Measurements from ENCODE around the gene METTL23. TPM values are rescaled to one million over a fixed set of nuclear protein-coding genes. Genes with fewer than 3 reads are reported as not detected.

Gene METTL23
- polyA plus RNA-seq, 3 donors = 37.9 to 71.3 (median 56.5) TPM

DNA sequence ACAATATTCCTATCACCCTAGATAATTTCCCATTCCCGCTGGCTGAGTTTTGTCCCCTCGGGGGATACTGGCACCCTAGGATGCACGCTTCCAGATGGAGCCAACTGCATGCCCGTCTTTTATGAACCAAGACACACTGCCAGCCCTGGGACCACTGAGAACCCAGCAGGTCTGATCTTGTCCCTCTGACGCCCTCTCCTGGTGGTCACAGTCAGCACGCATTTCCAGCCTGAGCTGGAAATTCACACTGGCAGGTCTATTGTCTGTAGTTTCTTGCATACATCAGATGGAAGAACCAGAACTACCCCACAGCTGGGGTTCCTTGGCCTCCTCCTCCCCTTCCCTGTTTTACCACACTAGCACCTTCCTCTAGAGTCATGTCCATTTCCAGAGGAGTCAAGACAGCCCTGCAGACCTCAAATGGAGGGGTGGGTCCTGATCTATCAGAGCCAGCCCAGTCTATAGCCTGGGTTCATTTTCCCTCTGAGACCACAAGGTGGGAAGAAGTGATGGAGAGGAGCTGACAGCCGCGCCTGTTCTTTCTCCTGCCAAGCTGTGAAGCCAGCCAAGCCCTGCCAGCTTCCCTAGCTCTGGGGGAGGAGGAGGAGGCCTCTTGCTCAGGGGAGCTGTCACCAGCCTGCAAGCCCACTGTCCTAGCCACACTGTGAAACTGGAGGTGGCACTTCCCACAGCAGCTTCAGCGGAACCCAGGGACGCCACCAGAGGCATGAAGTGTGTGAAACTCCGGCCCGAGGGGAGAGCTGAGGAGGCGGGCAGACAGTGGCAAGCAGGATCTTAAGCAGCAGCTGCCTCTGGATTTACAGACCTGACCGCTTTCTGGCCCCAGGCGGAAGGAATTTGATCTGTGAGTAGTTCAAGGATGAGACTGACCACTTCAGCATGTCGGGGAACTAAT is 45.2 kb upstream of the METTL23 start:
- Histone ChIP-seq H4K20me1 (ENCODE audit: insufficient read depth, low read length) (no peaks in the 10 kb centered on the region), H3K27me3 (ENCODE audit: control insufficient read depth in 2 of 2, insufficient read depth in 2 of 2, low read length in 2 of 2) (no peaks in the 10 kb centered on the region), H3K4me1 (ENCODE audit: control insufficient read depth in 1 of 2, insufficient read depth in 2 of 2, low read length in 2 of 2) (no peaks in the 10 kb centered on the region), H3K4me2 (replicated peaks; ENCODE audit: extremely low read depth, low read length, poor library complexity, severe bottlenecking) (no peak overlapping the region), H3K79me2 (ENCODE audit: insufficient read depth, low read length) (no peaks in the 10 kb centered on the region), H2AFZ (ENCODE audit: insufficient read depth, low read depth, low read length, poor library complexity, severe bottlenecking) (no peak overlapping the region), H3K36me3 (replicated peaks in 1 of 2; ENCODE audit: control insufficient read depth in 1 of 2, insufficient read depth in 2 of 2, low read length in 2 of 2) (no peaks in the 10 kb centered on the region), H3K4me3 (replicated peaks in 1 of 3; ENCODE audit: low read depth in 2 of 3, low read length in 3 of 3) (no peak overlapping the region), H3K9me3 (replicated peaks in 1 of 2; ENCODE audit: control insufficient read depth in 1 of 2, insufficient read depth in 1 of 2, low read length in 2 of 2) (no peaks in the 10 kb centered on the region), H3K27ac (ENCODE audit: low read depth in 1 of 2, low read length in 2 of 2) (no peak overlapping the region), H3K9ac (ENCODE audit: insufficient read depth, low read length, poor library complexity, severe bottlenecking) (no peak overlapping the region)
- peak; percentile 42 to 55 (median 52) for DNase-seq
- Mint-ChIP-seq H3K27ac (peak overlapping the region in 2 of 7 donors; percentile 24 to 26), H3K27me3 (ENCODE audit: low read depth in 3 of 3) (peaks cover 0 to 4% (median 2%) of the 10 kb centered on the region in 3 donors), H3K9me3 (peaks cover 0 to 2% (median 0%) of the 10 kb centered on the region in 7 donors), H3K4me3 (no peak overlapping the region), H3K4me1 (peaks cover 3% of the 10 kb centered on the region), H3K36me3 (no peaks in the 10 kb centered on the region)
- intact Hi-C loops (cut with micrococcal nuclease) = no loop called here
- peak; percentile 78 for TF ChIP-seq CTCF (IDR thresholded peaks at IDR 0.05)
- 71% methylated on average over 12 of the region's 16 CpGs for WGBS (ENCODE audit: insufficient coverage)

DNA sequence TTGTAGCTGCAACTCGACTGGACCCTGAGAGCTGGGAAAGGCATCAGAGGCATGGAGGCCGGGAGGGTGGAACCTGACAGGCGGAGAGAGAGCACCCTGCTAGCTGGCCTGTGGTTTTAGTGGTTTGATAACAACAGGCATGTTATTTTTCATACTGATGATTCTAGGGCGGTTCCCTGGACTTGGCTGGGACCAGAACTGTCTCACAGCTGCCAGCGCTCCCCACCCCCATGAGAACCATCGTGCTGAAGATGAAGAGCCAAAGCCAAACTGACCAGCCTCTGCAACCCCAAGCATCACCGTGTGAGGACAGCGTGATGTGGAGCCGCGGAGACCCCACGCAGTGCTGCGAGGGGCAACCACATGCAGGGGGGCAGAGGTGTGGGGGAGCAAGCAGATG is 44.3 kb upstream of the METTL23 start:
- H3K9ac ChIP-seq (ENCODE audit: insufficient read depth, low read length, poor library complexity, severe bottlenecking) = no peak overlapping the region
- H4K20me1 ChIP-seq (ENCODE audit: insufficient read depth, low read length) = no peaks in the 10 kb centered on the region
- peaks cover 0 to 2% (median 0%) of the 10 kb centered on the region in 7 donors for H3K9me3 Mint-ChIP-seq
- no peak for DNase-seq
- H3K9me3 ChIP-seq (replicated peaks in 1 of 2; ENCODE audit: control insufficient read depth in 1 of 2, insufficient read depth in 1 of 2, low read length in 2 of 2) = no peaks in the 10 kb centered on the region
- no peak overlapping the region for H3K27ac Mint-ChIP-seq
- H3K4me1 Mint-ChIP-seq = peaks cover 3% of the 10 kb centered on the region
- no peak overlapping the region for H3K4me3 Mint-ChIP-seq
- H3K36me3 Mint-ChIP-seq = no peaks in the 10 kb centered on the region
- no peak overlapping the region for H3K4me3 ChIP-seq (replicated peaks in 1 of 3; ENCODE audit: low read depth in 2 of 3, low read length in 3 of 3)
- WGBS (ENCODE audit: insufficient coverage) = 96% methylated on average over 11 of the region's 12 CpGs
- H3K27me3 Mint-ChIP-seq (ENCODE audit: low read depth in 3 of 3) = peaks cover 0 to 4% (median 2%) of the 10 kb centered on the region in 3 donors
- H3K79me2 ChIP-seq (ENCODE audit: insufficient read depth, low read length) = no peaks in the 10 kb centered on the region
- H3K36me3 ChIP-seq (replicated peaks in 1 of 2; ENCODE audit: control insufficient read depth in 1 of 2, insufficient read depth in 2 of 2, low read length in 2 of 2) = no peaks in the 10 kb centered on the region
- no peak overlapping the region for H3K27ac ChIP-seq (ENCODE audit: low read depth in 1 of 2, low read length in 2 of 2)
- H3K4me2 ChIP-seq (replicated peaks; ENCODE audit: extremely low read depth, low read length, poor library complexity, severe bottlenecking) = no peak overlapping the region
- H3K4me1 ChIP-seq (ENCODE audit: control insufficient read depth in 1 of 2, insufficient read depth in 2 of 2, low read length in 2 of 2) = no peaks in the 10 kb centered on the region
- no peak overlapping the region for H2AFZ ChIP-seq (ENCODE audit: insufficient read depth, low read depth, low read length, poor library complexity, severe bottlenecking)
- intact Hi-C loops (cut with micrococcal nuclease) = no loop called here
- no peaks in the 10 kb centered on the region for H3K27me3 ChIP-seq (ENCODE audit: control insufficient read depth in 2 of 2, insufficient read depth in 2 of 2, low read length in 2 of 2)
- TF ChIP-seq CTCF (IDR thresholded peaks at IDR 0.05) = no peak

Data from CD14-positive monocyte (primary cell).